Neuronal stem cell (in vitro differentiated cells): ENCODE data around the gene DLAT.
"Not testable (repeated sequence)": the region's sequence is repeated elsewhere in the genome, so short reads cannot be mapped to it uniquely, and the experiment has no call there.

Experiments used
- DNase-seq: peaks from one replicate; pipeline ENCODE4 v3.0.0-alpha.2; 2013; ENCODE audit warnings: low spot score
- H2AFZ ChIP-seq: one replicate; pipeline ENCODE4 v1.6.1; 2013; ENCODE audit warnings: mild to moderate bottlenecking, low read length, inconsistent platforms
- H2AK5ac ChIP-seq: 2 replicates; pipeline ENCODE4 v1.6.1; 2013; ENCODE audit warnings: low read depth, mild to moderate bottlenecking, inconsistent platforms, low read length, moderate library complexity, mixed read lengths
- H2BK120ac ChIP-seq: 2 replicates; pipeline ENCODE4 v1.6.1; 2013; ENCODE audit warnings: low read depth, mild to moderate bottlenecking, inconsistent platforms, low read length, moderate library complexity, mixed read lengths
- H2BK12ac ChIP-seq: one replicate; pipeline ENCODE4 v1.6.1; 2013; ENCODE audit warnings: low read length, inconsistent platforms
- H2BK15ac ChIP-seq: 2 replicates; pipeline ENCODE4 v1.6.1; 2013; ENCODE audit warnings: mild to moderate bottlenecking, low read length, inconsistent platforms, mixed read lengths
- H2BK5ac ChIP-seq: one replicate; pipeline ENCODE4 v1.6.1; 2013; ENCODE audit warnings: inconsistent platforms, mild to moderate bottlenecking, low read length, moderate library complexity
- H3K14ac ChIP-seq: one replicate; pipeline ENCODE4 v1.6.1; 2013; ENCODE audit warnings: low read length, inconsistent platforms
- H3K18ac ChIP-seq: 2 replicates; pipeline ENCODE4 v1.6.1; 2013; ENCODE audit warnings: low read length, inconsistent platforms
- H3K23ac ChIP-seq: 2 replicates; pipeline ENCODE4 v1.6.1; 2013; ENCODE audit warnings: low read depth, mild to moderate bottlenecking, mixed read lengths, low read length, inconsistent platforms; ENCODE audit not compliant: poor library complexity
- H3K27ac ChIP-seq: replicated peaks from 3 replicates; pipeline ENCODE4 v1.5.1; 2013; ENCODE audit warnings: low read length, inconsistent platforms
- H3K27me3 ChIP-seq, 3 experiments: 2 replicates each; pipeline ENCODE4 v1.6.1; 2013; ENCODE audit warnings: low read length in 3 of 3, mild to moderate bottlenecking in 2 of 3, inconsistent platforms in 1 of 3, low read depth in 1 of 3, mixed read lengths in 1 of 3, moderate library complexity in 1 of 3; ENCODE audit not compliant: control insufficient read depth in 3 of 3, insufficient read depth in 3 of 3
- H3K36me3 ChIP-seq, 2 donors: replicated peaks in 1 of 2; 2 replicates each; pipeline ENCODE4 v1.6.1; 2013; ENCODE audit warnings: low read length in 2 of 2; ENCODE audit not compliant: control insufficient read depth in 2 of 2, insufficient read depth in 2 of 2
- H3K4ac ChIP-seq: 2 replicates; pipeline ENCODE4 v1.6.1; 2013; ENCODE audit warnings: inconsistent platforms, mild to moderate bottlenecking, low read length, moderate library complexity
- H3K4me1 ChIP-seq, 2 donors: 1 replicate in 1 of 2; 2 replicates in 1 of 2; pipeline ENCODE4 v1.6.1; 2013; ENCODE audit warnings: low read length in 2 of 2, low read depth in 1 of 2; ENCODE audit not compliant: control insufficient read depth in 2 of 2, insufficient read depth in 1 of 2
- H3K4me2 ChIP-seq: one replicate; pipeline ENCODE4 v1.6.1; 2013; ENCODE audit warnings: mild to moderate bottlenecking, low read length, inconsistent platforms; ENCODE audit not compliant: insufficient read depth, poor library complexity, severe bottlenecking
- H3K4me3 ChIP-seq, 2 donors: 2 replicates each; pipeline ENCODE4 v1.5.1; 2013; ENCODE audit warnings: low read length in 2 of 2, mild to moderate bottlenecking in 2 of 2, inconsistent platforms in 1 of 2, moderate library complexity in 1 of 2
- H3K79me1 ChIP-seq: one replicate; pipeline ENCODE4 v1.6.1; 2013; ENCODE audit warnings: low read depth, mild to moderate bottlenecking, inconsistent platforms, low read length, moderate library complexity
- H3K9ac ChIP-seq: one replicate; pipeline ENCODE4 v1.6.1; 2013; ENCODE audit warnings: mild to moderate bottlenecking, low read depth, low read length, inconsistent platforms; ENCODE audit not compliant: poor library complexity
- H3K9me3 ChIP-seq, 2 donors: replicated peaks in 1 of 2; 2 replicates each; pipeline versions ENCODE3 to v1.6.1; 2013; ENCODE audit warnings: low read length in 2 of 2, mild to moderate bottlenecking in 2 of 2, inconsistent platforms in 1 of 2, low read depth in 1 of 2, mixed read lengths in 1 of 2, moderate library complexity in 1 of 2; ENCODE audit not compliant: control insufficient read depth in 2 of 2, insufficient read depth in 1 of 2
- H4K8ac ChIP-seq: one replicate; pipeline ENCODE4 v1.6.1; 2013; ENCODE audit warnings: low read depth, mild to moderate bottlenecking, inconsistent platforms, low read length, moderate library complexity
- H4K91ac ChIP-seq: one replicate; pipeline ENCODE4 v1.6.1; 2013; ENCODE audit warnings: low read length, low read depth, mild to moderate bottlenecking, inconsistent platforms; ENCODE audit not compliant: poor library complexity
- WGBS, 2 donors: extraction: QIAGEN DNeasy Blood & Tissue Kit; methylation state at CpG; one replicate each; pipeline ENCODE4 v1.1.7; 2013; ENCODE audit warnings: missing lambda C conversion rate in 2 of 2, mixed read lengths in 1 of 2; ENCODE audit not compliant: insufficient read length in 2 of 2, insufficient replicate concordance in 1 of 2; ENCODE audit errors: extremely low coverage in 2 of 2; 5-methylcytosine and 5-hydroxymethylcytosine counted together

DLAT gene

DNA sequence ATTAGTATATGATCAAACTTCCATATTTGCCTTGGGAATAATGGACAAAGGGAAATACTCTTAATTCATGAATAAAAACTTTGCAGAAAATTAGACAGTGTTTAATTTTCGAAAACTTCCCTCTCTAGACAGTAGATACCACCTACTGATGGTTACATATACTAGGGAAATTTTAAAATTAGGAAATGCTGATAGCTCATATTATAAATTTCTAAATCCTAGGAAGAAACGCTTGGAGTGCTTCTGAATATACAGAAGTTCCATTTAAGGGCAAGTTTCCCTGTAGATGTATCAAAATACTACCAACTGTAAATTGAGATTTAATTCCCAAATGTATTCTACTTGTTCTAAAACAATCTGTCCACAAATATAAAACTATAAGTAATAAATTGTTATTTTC is 70.1 kb downstream of the DLAT start:
- peaks cover 12 to 65% of the 10 kb centered on the region in 2 donors for H3K36me3 ChIP-seq
- H3K79me1 ChIP-seq, H4K91ac ChIP-seq, H3K4me3 ChIP-seq, H3K18ac ChIP-seq, DNase-seq, H3K4me1 ChIP-seq, H3K9me3 ChIP-seq, H3K27ac ChIP-seq, H3K4me2 ChIP-seq, H2BK120ac ChIP-seq, H3K14ac ChIP-seq, H3K4ac ChIP-seq, H2BK15ac ChIP-seq, H2AFZ ChIP-seq, H4K8ac ChIP-seq, H3K27me3 ChIP-seq, H2BK12ac ChIP-seq, H3K23ac ChIP-seq, H2BK5ac ChIP-seq, H2AK5ac ChIP-seq, H3K9ac ChIP-seq: not testable (repeated sequence)
- no CpG with 5 or more reads among the region's 2 CpGs for WGBS, 2 donors

GRCh38 chr11:112096194-112096593 is 71.0 kb downstream of the DLAT start:
- no peak overlapping the region for H3K9ac ChIP-seq
- H3K79me1 ChIP-seq = no peaks in the 10 kb centered on the region
- peaks cover 10 to 56% of the 10 kb centered on the region in 2 donors for H3K36me3 ChIP-seq
- H2BK15ac ChIP-seq = no peak overlapping the region
- no peak overlapping the region for H2BK5ac ChIP-seq
- H2BK120ac ChIP-seq = no peak overlapping the region
- H2AK5ac ChIP-seq = no peak overlapping the region
- H3K4ac ChIP-seq = no peak overlapping the region
- no peaks in the 10 kb centered on the region for H3K27me3 ChIP-seq
- no peak overlapping the region for H3K18ac ChIP-seq
- H3K4me3 ChIP-seq = no peak overlapping the region
- no peak overlapping the region for H3K14ac ChIP-seq
- DNase-seq = no peak
- no peak overlapping the region for H2BK12ac ChIP-seq
- H3K23ac ChIP-seq = no peak overlapping the region
- H3K9me3 ChIP-seq = no peaks in the 10 kb centered on the region
- H4K8ac ChIP-seq = no peak overlapping the region
- no peak overlapping the region for H2AFZ ChIP-seq
- no peaks in the 10 kb centered on the region for H3K4me1 ChIP-seq
- H3K27ac ChIP-seq = no peak overlapping the region
- H4K91ac ChIP-seq = no peak overlapping the region
- H3K4me2 ChIP-seq = no peak overlapping the region

DNA sequence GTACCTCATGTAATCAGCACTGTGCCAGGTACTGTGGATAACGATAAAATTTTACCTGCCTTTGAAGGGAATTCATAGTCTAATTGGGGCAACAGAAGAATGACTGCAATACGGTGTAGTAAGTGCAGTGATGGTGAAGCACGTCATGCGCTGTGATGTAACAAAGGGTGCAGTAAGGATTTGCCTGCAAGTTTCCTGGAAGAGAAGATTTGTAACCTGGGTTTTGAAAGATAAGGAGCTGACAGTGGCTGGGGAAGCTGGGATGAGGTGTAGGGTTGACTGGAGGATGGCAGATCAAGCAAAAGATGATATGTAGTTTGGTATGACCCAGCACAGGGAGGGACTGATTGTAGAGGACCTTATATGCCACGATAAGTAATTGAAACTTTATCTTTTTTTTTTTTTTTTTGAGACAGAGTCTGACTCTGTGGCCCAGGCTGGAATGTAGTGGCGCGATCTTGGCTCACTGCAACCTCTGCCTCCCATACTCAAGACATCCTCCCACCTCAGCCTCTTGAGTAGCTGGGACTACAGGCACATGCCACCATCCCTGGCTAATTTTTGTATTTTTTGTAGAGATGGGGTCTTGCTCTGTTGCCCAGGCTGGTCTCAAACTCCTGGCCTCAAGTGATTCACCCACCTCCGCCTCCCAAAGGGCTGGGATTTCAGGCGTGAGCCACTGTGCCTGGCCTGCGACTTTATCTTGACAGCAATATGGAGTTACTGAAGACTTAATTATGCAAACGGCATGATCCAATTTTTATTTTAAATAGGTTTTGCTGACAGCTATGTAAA is 72.7 kb downstream of the DLAT start:
- Histone ChIP-seq H3K4ac (no peak overlapping the region), H3K4me3 (no peak overlapping the region), H3K18ac (no peak overlapping the region), H2BK12ac (no peak overlapping the region), H3K79me1 (no peaks in the 10 kb centered on the region), H3K9ac (no peak overlapping the region), H3K9me3 (no peaks in the 10 kb centered on the region), H2AFZ (no peak overlapping the region), H3K14ac (no peak overlapping the region), H3K4me2 (no peak overlapping the region), H4K8ac (no peak overlapping the region), H3K36me3 (peaks cover 1 to 39% of the 10 kb centered on the region in 2 donors), H2BK15ac (no peak overlapping the region), H2BK5ac (no peak overlapping the region), H3K4me1 (no peaks in the 10 kb centered on the region), H3K27me3 (no peaks in the 10 kb centered on the region), H2BK120ac (no peak overlapping the region), H2AK5ac (no peak overlapping the region), H4K91ac (no peak overlapping the region), H3K27ac (no peak overlapping the region), H3K23ac (no peak overlapping the region)
- no CpG with 5 or more reads among the region's 11 CpGs for WGBS, 2 donors
- no peak for DNase-seq

- H3K9me3 ChIP-seq = no peaks in the 10 kb centered on the region
- no peak overlapping the region for H3K23ac ChIP-seq
- H3K4ac ChIP-seq = no peak overlapping the region
- H4K8ac ChIP-seq = no peak overlapping the region
- no peak overlapping the region for H3K18ac ChIP-seq
- no peak overlapping the region for H3K4me3 ChIP-seq
- no peak overlapping the region for H3K27ac ChIP-seq
- no peak overlapping the region for H3K14ac ChIP-seq
- no peak overlapping the region for H4K91ac ChIP-seq
- no peak overlapping the region for H2AK5ac ChIP-seq
- no peak overlapping the region for H2AFZ ChIP-seq
- H3K9ac ChIP-seq = no peak overlapping the region
- H3K4me1 ChIP-seq = no peaks in the 10 kb centered on the region
- no peak overlapping the region for H2BK5ac ChIP-seq
- peaks cover 0 to 19% of the 10 kb centered on the region in 2 donors for H3K36me3 ChIP-seq
- H2BK120ac ChIP-seq = no peak overlapping the region
- DNase-seq = no peak
- no peak overlapping the region for H2BK15ac ChIP-seq
- H3K79me1 ChIP-seq = no peaks in the 10 kb centered on the region
- H3K27me3 ChIP-seq = no peaks in the 10 kb centered on the region
- no peak overlapping the region for H2BK12ac ChIP-seq
- no peak overlapping the region for H3K4me2 ChIP-seq
- whole genome bisulfite sequencing, 2 donors = no CpG with 5 or more reads among the region's 2 CpGs
Measured at GRCh38 chr11:112100462-112100861, 75.3 kb downstream of the DLAT start.
